Measurements from ENCODE around the gene FNDC4.
A peak's percentile ranks its signal among the peaks of the same experiment; 100 is the strongest.

The FNDC4 gene

GRCh38 chr2:27494284-27494943 is 586 bp downstream of the FNDC4 start:
- no peak for DNase-seq (ENCODE audit: low read depth in 2 of 2)

DNA sequence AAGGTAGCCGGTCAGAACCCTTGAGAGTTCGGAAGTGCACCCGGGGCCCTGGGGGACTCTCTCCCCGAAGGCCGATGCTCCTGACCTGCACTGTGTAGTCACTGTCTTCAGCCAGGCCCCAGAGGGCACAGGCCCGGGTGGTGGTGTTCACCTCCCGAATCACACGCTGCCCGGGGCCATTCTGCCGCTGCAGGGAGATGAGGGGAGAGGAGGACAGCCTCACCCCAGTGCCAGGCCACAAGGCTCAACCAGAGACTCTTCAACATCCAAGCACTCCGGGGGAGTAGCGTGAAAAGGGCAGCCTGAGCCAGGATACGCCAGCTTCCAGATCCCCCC is 1.1 kb downstream of the FNDC4 start:
- DNase-seq (ENCODE audit: low read depth in 2 of 2), result no peak

- DNase-seq (ENCODE audit: low read depth in 2 of 2), result no peak
Measured at GRCh38 chr2:27492557-27492956, 2.4 kb downstream of the FNDC4 start.

- DNase-seq (ENCODE audit: low read depth in 2 of 2), result peak; percentile 98 to 99
Measured at GRCh38 chr2:27489498-27490397, 5.3 kb downstream of the FNDC4 start, which contains the start of gene IFT172. Gene IFT172 (minus strand): TSS chr2:27489743. CDS start chr2:27489653, 90 bp downstream.

DNA sequence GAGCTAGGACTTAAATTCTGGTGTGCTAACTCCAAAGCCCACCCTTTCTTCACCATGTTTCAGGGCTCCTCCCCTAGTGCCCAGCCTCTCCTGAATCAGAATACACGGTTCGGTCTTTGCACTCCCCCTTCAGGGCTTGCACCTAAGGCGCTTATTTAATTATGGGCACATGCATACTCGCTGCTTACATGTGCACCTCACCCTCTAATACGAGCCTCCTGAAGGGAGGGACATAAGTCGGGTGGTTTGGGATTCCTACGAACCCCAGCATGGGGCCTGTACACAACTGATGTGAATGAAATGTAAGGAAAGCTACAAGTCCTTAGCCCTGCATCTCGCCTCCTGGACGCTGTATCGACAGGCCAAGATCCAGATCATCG is 5.9 kb downstream of the FNDC4 start:
- no peak for DNase-seq (ENCODE audit: low read depth in 2 of 2)

DNA sequence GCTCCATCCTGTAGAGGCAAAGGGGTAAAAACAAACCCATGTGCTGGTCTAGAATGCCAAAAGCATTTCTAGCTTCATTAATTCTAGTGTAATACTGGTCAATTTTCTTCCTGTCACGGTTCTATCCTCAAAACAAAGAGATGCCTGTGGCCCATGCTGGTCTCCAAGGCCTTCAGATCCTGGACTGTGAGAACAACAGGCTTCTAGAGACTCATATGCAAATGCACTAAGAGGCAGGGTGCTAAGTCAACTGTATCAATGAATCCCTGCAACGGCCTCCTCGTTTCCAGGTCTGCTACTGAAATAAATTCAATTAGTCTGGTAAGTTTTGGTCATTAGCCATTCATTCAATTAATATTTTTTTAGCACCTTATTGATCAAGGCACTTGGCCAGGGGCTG is 9.5 kb downstream of the FNDC4 start:
- no peak for DNase-seq (ENCODE audit: low read depth in 2 of 2)

DNA sequence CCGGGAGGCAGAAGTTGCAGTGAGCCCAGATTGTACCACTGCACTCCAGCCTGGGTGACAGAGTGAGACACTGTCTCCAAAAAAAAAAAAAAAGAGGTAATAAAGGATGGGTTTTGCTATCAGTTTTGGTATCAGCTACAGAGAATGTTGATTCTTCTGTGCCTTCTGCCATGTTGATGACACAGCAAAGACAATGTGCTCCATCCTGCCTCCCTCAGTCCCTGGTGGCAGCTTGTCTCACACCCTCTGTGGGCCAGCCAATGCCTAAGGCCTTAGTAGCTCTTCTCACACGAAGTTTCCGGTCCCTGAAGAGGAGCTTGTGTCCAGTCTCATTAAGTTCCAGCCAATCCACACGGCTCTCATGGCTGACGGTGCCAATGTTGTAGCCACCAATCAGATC is 23.0 kb downstream of the FNDC4 start:
- DNase-seq (ENCODE audit: low read depth in 2 of 2), result no peak

DNA sequence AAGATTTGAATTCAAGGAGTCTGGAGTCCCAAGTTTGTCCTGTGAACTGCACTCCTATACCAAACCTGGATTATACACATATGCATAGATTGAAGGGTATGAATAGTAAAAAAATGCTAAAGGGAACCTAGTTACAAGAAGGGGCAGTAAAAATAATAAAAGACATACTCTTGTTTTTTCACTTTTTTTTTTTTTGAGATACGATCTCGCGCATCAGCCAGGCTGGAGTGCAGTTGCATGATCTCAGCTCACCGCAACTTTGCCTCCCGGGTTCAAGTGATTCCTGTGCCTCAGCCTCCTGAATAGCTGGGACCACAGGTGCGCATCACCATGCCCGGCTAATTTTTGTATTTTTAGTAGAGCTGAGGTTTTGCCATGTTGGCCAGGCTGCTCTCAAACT is 30.6 kb downstream of the FNDC4 start:
- DNase-seq (ENCODE audit: low read depth in 2 of 2), result no peak

DNA sequence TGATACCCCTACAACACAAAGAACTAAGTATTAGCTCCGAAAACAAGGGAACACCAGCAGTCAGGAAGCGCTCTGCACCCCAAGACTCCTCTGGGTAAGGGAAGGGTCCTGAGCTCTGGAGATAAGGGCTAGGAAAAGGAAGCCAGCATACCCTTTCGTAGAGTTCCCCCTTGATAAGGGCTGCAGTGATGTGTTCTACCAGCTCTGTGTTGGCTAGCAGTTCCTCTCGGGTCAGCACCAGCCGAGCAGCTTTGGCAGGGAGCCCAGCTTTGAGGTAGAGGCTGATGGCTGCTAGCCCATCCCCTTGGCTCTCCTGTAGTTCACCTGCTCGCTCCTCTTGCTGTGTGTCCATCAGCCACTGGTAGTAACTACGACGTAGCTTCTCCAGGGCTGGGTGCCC is 33.9 kb downstream of the FNDC4 start:
- no peak for DNase-seq (ENCODE audit: low read depth in 2 of 2)

- DNase-seq (ENCODE audit: low read depth in 2 of 2), result no peak
Measured at GRCh38 chr2:27453968-27454367, 41.0 kb downstream of the FNDC4 start.

GRCh38 chr2:27451095-27451494 is 43.9 kb downstream of the FNDC4 start:
- no peak for DNase-seq (ENCODE audit: low read depth in 2 of 2)

- DNase-seq (ENCODE audit: low read depth in 2 of 2), result no peak
Measured at GRCh38 chr2:27448381-27448780, 46.6 kb downstream of the FNDC4 start.

DNA sequence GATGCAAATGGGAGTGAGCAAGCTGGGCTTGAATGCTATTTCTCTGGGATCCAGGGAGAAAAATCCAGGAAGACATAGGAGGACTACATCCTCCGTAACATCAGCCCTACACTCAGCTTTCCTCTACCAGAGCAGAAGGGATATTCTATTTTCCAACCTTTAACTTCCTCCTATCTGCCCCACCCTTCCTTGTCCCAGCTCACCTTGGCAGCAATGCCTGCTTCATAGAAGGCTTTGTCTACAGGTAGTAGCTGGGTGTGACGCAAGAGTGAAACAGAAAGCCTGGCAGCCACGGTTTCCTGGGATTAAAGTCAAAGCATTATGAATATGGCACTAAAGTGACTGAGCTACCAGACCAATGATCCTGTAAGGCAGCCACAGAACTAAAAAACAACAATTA is 48.9 kb downstream of the FNDC4 start:
- DNase-seq (ENCODE audit: low read depth in 2 of 2), result no peak

- DNase-seq (ENCODE audit: low read depth in 2 of 2), result no peak
Measured at GRCh38 chr2:27445615-27446014, 49.4 kb downstream of the FNDC4 start.

DNA sequence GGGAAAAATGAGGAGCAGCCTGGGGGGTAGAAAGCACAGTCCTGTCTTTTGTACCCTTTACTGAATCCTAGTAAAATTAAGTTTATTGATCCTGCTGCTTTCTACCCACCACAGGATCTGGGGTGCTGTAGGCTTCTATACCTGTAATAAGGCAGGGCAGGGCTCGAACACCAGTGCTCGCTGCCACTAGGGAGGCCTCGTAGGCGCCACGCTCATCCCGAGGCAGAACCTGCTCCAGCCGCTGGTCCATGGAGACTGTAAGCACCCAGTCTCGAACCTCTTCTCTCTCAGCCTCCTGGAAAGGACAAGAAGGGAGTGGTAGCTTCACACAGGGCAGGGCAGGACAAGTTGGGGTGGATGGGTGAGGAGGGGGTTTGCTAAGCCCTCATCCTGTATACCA is 49.8 kb downstream of the FNDC4 start:
- DNase-seq (ENCODE audit: low read depth in 2 of 2), result no peak

- no peak for DNase-seq (ENCODE audit: low read depth in 2 of 2)
Measured at GRCh38 chr2:27442920-27443282, 52.1 kb downstream of the FNDC4 start.

DNA sequence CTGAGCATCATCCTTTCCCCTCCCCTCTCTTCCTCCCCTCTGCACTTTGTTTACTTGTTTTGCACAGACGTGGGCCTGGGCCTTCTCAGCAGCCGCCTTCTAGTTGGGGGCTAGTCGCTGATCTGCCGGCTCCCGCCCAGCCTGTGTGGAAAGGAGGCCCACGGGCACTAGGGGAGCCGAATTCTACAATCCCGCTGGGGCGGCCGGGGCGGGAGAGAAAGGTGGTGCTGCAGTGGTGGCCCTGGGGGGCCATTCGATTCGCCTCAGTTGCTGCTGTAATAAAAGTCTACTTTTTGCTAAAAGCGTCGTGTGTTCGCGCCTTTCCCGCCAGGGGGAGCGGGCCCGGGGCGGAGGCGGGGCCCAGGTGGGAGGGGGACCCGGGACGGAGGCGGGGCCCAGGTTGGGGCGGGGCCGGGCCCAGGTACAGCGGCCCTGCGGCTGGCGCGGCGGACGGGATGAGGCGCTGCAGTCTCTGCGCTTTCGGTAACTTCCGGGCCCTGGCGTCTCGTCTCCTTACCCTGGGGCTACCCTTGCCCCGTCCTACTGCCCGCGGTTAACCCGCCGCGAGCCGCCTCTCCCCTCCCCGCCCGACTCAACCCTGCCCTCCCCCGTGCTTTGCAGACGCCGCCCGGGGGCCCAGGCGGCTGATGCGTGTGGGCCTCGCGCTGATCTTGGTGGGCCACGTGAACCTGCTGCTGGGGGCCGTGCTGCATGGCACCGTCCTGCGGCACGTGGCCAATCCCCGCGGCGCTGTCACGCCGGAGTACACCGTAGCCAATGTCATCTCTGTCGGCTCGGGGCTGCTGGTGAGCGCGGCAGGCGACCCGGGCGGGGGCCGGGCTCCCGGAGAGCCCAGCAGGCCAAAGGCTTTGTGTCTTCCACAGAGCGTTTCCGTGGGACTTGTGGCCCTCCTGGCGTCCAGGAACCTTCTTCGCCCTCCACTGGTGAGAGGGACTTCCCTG is 52.8 kb downstream of the FNDC4 start, which contains the start of gene KRTCAP3:
Gene KRTCAP3, plus strand, starts transcription at position 424 of the 962 bp plus-strand sequence. Its CDS starts 32 bp downstream, at position 456.
- DNase-seq (ENCODE audit: low read depth in 2 of 2), result no peak

All from activated CD4-positive, alpha-beta T cell treated with anti-CD3 and anti-CD28 coated beads for 24 hours (primary cell).